Measurements from ENCODE around the gene ELP1. TPM values are rescaled to one million over a fixed set of nuclear protein-coding genes. Genes with fewer than 3 reads are reported as not detected.
A peak's percentile ranks its signal among the peaks of the same experiment; 100 is the strongest.
"Not testable (repeated sequence)": the region's sequence is repeated elsewhere in the genome, so short reads cannot be mapped to it uniquely, and the experiment has no call there.

ELP1 gene
- polyA plus RNA-seq, 12 donors = 20.2 to 45.0 (median 32.8) TPM; not detected in 1

DNA sequence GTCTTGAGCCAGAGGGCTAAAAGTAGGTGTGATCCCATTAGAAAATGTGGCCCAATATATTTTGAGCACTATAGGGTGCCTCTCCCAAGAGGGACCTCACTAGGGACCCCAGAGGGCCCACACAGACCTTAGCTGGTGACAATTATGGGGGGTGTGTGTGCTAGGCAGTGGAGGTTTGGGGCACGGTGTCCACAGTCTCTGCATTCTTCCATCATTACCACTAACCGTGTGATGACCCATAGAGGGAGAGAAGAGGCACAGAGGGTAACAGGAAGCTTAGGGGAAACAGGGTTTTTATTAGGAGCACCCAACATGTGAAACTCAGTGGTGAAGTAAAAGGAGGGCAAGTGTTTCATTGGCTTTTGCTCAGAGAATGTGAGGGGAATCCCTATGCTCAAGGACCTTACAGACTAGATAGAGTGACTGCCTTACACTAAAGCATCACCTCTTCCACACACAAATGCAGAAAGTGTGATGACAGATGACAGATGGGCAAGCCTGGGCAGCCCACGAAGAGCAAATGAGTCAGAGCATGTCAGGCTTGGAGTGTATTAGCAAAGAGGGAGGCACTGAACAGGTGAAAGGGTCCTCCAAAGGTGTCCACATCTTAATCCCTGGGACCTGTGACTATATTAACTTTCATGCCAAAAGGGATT, 74.3 kb downstream of the ELP1 start:
- DNase-seq = no peak

DNA sequence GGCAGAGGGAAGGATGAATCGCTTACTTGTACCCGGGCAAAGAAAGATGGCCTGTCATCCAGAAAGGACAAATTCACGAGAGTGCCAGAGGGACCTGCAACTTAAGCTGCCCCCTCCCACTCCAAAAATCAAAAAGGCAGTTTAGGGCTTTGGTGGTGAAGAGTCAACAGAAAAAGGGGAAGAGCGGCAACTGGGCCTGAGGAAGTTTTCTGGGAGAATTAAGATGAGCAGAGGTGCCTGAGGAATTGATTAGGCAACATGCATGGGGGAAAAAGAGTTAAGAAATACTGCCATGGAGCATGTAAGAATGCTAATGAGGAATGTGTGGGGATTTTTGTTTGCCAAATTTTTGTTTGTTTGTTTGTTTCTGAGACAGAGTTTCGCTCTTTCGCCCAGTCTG, 76.4 kb downstream of the ELP1 start:
- DNase-seq = no peak

DNA sequence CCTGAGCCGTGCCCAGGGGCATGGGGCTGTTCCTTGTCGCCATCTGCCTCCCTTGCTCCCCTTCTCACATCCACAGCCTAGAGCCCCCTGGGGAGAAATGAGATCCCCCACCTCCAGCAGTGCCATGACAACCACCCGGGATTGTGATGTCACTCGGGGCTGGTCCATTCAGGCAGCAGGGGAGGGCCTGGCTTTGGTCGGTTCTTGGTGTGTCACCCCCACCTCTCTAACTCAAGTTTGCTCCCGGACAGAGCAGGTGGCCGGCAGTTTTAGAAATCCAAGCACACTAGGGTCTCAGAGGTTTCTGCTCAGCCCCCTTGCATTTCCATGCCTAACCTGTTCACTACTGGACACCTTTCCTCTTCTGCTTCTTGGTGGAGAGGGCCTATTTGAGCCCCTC, 78.0 kb downstream of the ELP1 start, which contains the start of gene ACTL7B:
ACTL7B (minus strand) TSS at position 99 of the 400 bp plus-strand sequence; CDS start at position 43, 56 bp downstream.
- DNase-seq = no peak

DNA sequence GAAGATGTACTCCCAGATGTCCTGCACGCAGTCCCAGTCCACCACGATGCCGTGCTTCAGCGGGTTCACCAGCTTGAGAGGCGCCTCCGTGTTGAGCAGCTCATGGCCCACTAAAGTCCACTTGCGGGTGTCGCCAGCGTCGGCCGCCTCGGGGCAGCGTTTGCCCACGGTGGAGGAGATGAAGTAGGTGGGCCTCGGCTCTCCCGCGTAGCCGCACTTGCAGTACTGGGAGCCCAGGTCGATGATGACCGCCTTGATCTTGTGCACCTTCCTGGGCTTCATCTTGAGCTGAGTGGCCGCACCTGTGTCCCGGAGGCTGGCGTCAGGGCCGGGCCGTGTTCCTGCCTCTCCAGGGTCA, 78.4 kb downstream of the ELP1 start:
- DNase-seq = no peak

DNA sequence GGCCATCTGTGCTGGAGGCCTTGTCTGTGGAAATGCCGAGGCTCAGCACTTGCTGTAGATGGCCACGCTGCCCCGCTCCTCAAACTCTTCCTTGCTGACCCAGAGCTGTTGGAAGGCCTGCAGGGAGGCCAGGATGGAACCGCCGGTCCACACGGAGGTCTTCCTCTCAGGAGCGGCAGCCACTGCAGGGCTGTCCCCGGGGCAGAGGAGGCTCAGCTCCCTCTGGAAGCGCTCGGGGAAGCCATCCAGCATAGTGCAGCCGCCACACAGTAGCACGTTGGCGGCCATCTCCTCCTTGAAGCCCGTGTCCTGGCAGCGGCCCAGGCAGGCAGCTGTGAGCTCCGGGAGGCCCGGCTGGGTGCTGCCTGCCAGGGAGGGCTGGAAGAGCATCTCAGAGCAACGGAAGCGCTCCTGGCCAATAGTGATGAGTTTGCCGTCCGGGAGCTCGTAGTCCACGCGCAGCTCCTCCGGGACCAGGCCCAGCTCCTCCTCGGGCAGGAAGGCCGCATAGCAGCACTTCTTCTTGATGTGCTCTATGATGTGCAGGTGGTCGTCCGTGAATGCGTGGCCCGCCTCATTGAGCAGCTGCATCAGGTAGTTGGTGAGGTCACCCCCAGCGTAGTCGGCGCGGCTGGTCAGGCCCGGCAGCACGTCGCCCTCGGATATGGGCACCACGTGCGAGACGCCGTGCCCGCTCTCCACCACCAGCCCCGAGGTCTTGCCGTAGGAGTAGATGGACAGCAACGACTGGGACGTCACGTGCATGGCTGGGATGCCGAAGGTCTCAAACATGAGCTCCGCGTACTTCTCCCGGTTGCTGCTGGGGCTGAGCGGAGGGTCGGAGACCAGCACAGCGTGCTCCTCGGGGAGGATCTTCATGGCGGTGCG, 79.0 kb downstream of the ELP1 start:
- DNase-seq = no peak

DNA sequence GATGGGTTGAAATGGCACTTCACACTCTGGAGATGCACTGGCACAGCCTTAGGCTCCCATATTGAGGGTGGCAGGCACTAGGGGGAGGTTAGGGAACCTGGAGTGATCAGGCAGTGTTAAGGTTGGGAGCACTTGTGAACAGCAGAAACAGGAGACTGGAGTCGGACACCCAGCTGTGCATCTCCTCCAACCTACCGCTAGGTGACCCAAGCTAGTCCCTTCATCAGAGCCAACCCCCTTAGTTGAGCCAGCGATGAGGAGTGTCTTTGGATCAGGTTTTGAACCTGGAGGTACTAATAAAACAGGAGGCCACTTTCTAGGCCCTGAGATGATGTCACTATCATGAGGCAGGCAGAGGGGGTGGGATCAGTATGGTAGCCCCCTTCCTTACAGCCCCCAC, 79.8 kb downstream of the ELP1 start:
- no peak for DNase-seq

DNA sequence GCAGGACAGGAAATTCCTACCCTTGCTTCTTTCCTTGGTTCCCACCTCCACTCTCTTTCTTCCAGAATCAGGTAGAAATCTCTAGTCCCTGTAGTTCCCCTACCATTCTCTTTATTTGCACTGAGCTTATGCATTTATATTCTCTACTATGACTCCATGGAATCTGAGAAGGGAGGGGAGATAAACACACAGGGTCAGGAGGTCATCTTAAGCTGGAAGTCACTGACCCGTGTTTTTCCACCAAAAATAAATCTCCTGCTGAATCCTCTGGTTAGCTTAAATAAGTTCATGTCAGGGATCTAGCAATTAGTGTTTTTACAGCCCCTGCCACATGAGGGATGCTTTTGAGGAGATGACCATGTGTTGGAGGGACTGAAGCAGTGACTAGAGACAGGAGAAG, 81.8 kb downstream of the ELP1 start:
- DNase-seq = no peak

DNA sequence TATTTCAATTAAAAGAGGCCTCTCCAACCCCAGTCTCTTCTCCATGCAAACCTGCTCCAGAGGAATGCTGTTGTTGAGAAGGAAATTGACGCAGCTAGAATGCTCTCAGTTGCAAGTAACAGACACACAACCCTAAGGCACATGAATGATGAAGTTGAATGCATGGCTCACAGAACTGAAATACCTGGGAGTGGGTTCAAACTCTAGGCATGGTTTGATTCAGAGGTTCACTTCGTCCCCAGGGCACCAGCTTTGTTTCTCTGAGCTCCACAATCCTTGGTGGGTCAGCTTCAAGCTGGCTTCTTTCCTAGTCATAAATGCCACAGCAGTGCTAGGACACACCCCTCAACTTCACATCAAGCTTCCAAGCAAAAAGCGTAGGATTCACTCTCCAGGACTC, 82.8 kb downstream of the ELP1 start:
- DNase-seq = no peak

DNA sequence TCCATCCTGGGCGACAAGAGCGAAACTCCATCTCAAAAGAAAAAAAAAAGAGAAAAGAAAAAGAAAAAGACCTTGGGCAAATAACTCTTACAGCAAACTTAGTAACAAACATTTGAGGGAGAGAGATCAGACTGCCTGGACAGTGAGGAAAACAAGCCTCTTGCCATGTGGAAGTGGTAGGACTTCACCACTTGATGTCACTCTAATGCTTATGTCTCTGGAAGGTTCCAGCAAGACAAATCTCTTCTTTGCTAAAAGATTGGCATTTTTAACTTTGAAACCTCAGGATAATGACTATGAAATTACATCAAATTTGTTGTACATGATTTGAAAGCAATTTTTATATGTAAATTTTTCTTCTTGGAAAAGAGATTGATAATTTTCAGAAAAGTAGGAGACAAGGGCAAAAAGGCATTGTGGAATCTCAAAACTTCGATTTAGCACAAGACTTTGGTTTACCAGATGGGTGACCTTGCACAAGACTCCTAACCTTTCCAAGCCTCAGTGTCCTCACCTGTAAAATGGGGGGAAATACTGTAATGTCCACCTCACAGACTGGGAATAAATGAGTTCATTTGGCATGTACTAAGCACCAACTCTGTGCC, 83.5 kb downstream of the ELP1 start:
- DNase-seq = no peak

DNA sequence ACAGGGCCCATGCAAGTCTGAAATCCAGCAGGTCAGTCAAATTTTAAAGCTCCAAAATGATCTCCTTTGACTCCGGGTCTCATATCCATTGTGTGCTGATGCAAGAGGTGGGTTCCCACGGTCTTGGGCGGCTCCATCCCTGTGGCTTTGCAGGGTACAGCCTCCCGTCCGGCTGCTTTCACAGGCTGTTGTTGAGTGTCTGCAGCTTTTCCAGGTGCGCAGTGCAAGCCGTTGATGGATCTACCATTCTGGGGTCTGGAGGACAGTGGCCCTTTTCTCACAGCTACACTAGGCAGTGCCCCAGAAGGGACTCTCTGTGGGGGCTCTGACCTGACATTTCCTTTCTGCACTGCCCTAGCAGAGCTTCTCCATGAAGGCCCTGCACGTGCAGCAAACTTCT, 85.6 kb downstream of the ELP1 start:
- not testable (repeated sequence) for DNase-seq

DNA sequence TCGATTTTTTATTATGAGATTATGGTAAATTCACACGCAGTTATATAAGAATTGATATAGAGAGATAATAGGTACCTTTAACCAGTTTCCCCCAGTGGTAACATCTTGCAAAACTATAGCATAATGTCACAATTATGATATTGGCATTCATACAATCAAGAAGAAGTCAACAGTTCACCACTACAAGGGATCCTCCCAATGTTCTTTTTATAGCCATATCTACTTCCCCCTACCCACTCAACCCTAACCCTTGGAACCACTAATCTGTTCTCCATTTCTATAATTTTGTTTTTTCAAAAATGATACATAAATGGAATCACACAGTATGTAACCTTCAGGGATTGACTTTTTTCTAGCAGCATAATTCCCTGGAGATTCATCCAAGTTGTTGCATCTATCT, 88.0 kb downstream of the ELP1 start:
- DNase-seq = no peak

DNA sequence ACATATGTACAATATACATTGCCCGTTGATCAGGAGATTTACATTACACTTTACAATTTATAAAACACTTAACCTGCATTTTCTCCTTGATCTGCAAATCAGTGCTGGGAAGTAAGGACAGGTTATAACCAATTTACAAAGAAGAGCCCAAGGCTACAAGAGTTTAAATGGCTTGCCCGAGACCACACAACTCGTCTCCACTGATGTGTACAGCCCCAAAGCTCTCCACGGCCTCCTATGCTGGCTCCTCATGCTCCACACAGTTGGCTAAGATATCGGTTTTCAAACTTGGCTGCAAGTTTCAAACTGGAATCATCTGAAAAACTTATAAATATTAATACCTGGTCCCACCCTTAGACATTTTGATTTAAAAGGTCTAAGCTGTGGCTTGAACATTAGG, 88.4 kb downstream of the ELP1 start:
- DNase-seq = no peak

DNA sequence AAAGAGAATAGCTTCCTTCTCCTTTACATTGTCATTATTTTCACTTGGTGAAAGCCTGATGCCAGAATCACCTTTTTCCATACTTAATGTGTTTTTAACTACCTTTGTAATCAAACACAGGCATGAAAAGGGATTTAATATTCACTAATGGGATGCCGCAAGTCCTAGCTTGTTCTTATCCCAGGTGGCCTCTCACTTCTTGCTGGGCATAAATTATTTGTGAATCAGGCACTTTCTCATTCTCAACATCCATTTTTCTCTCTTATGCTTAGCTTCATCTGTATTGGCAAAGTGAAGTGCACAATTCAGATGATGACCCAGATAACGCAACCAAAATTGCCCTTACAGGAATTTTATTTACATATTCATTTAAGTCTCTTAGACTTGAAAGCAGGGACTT, 89.1 kb downstream of the ELP1 start:
- no peak for DNase-seq

DNA sequence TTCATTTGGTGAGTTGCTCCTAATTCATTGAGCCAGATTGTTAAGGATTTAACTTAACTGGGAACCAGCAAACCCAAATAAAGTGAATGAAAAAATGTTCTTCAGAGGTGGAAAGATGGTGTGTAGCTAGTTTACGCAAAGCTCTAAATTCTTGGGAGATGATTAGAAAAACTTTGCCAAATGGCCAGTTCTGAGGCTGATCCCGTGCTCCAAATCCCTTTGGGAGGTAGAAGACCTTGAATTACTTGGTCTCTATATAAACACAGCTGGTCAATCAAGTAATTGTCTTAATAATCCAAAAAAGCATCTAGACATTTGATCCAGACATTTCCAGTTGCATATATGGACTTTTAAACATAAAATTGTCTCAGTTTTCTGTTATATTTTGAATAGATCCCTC, 89.5 kb downstream of the ELP1 start:
- DNase-seq = peak; percentile 34

DNA sequence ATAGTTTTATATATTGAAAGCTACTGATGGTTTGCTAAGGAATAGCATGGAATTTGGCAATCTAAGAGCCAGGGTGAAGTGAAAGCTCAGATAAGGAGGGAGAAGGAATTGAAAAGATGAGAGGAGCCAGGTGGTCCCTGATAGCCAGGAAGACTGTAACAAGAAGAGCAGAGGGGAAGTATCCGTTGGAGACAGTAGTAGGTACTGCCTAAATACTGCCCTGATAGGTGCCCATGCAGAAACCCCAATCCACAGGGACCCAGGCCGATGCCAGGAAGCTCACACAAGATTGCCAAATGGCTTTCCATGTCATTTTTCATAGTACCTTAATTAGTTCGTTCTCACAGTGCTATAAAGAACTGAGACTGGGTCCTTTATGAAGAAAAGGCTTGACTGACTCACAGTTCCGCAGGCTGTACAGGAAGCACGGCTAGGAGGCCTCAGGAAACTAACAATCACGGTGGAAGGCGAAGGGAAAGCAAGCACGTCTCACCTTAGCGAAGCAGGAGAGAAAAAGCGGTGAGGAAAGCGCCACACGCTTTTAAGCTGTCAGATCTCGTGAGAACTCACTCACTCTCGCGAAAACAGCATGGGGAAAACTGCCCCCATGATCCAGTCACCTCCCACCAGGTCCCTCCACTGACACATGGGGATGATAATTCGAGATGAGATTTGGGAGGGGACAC, 91.2 kb downstream of the ELP1 start:
- DNase-seq = no peak

DNA sequence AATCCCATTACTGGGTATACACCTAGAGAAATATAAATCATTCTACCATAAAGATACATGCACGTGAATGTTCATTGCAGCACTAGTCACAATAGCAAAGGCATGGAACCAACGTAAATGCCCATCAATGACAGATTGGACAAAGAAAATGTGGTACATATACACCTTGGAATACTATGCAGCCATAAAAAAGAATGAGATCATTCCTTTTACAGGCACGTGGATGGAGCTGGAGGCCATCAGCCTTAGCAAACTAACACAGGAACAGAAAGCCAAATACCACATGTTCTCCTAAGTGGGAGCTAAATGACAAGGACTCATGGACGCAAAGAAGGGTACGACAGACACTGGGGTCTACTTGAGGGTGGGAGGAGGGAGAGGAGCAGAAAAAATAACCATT, 94.4 kb downstream of the ELP1 start:
- not testable (repeated sequence) for DNase-seq

DNA sequence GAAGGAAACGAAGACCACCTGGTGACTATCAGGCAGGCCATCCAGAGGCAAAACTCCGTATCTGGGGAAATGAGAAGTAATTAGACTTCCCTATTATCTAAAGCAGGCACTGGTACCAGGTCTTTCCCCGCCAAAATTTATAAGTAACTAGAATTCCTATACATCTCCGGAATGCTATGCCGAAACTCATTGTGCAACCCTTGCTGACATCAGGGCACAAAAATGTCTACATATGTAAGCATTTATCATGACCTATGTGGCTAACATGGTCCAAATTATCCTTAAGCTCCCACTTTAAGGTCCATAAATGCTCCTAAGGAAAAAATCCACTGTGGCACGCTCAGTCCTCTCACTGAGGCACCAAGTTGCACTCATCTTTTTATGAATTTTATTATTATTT, 95.9 kb downstream of the ELP1 start:
- DNase-seq = no peak

DNA sequence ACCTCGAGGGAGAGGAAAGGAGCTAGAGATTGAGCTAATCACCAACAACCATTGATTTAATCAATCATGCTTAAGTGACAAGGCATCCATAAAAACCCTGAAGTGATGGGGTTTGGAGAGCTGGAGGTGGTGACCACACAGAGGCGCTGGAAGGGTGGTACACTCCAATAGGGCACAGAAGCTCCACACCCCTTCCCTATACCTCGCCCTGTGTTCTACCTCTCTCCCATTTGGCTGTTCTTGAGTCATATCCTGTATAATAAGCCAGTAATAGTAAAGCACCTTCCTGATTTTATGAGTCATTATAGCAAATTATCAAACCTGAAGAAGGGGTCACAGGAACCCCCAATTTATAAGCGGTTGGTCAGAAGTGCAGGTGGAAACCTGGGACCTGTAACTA, 96.4 kb downstream of the ELP1 start:
- no peak for DNase-seq

DNA sequence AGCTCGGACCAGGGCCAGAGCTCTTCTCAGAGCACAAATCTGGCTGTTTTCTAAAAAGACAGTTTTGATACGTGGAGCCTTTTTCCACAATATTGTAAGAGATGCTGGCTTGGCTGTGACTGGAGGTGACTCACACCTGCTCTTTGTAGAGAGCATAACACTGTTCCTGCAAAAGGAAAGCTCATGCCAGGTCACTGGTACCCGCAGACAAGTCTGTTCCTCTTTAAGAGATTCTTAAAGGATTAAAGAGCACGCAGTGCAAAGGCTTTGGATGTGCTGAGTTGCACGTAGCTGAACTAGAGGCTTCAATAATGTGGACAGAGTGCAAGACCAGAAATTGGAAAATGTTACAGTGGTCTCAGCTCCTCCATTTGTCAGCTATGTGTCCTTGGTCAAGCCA, 97.1 kb downstream of the ELP1 start:
- no peak for DNase-seq

DNA sequence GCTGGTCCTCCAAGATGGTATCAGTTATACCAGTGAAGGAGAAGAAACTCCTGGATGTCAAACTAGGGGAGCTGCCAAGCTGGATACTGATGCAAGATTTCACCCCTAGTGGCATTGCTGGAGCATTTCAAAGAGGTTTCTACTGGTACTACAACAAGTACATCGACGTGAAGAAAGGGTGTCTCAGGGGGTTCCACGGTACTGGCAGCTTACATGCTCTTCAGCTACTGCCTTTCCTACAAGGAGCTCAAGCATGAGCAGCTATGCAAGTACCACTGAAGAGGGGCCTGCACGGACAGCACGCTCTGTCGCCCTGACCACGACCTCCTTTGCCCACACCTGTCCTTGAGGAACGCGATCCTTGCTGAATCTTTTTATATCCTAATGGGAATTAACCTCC, 97.6 kb downstream of the ELP1 start:
- DNase-seq = no peak

DNA sequence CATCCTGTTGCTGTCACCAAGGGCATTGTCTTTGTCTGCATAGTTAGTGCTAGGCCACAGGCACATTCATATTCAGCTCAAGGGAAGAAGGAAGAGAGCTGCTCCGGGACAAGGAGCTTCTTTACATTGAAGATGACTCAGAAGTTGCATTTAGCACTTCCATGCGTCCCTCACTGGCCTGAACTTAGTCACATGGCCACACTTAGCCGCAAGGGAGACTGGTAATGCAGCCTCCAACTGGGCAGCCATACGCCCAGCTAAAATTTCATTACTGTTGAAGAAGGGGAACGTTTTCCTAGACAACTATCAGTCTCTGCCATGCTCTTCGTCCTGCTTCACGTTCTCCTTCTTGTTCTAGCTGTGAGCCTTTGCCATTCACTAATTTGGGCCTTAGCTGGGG, 98.1 kb downstream of the ELP1 start:
- DNase-seq = no peak

DNA sequence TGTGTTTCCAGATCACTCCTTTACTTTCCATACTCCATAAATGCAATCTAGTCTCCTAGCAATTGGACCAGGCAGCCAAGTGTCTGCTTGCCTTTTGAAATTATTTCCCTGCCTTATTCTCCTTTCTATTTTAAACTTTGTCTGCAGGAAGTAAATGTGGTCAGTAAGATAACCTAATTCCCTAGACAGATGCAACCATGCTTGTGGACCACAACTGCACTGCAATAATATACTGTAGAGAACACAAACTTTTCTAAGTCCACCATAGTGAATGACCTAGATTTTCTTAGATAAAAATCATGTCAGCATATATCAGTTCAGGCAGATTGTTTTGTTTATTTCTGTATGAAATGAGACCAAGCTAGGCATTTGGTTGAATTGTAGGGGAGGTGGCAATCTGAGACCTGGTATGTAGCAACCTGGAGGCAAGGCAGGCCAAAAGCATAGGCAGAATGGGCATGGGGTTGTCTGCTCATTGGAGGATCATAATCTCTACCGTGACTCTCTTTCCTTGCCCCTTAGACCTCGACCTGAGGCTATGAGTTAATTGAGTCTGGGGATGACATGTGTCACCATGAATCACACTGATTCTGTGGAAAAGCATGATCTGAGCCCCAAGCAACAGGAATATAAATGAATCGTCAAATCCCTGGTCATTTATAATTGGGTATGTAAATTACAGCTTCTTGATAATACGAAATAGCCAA, 98.8 kb downstream of the ELP1 start:
- no peak for DNase-seq

Measured in muscle of arm (tissue), 12 donors.